NCI-H187 (cell line): Measurements from ENCODE around the gene SEMA6A.
"Not testable (repeated sequence)": the region's sequence is repeated elsewhere in the genome, so short reads cannot be mapped to it uniquely, and the experiment has no call there.

Experiments
- DNase-seq, 2 experiments: peaks; one replicate each; lab custom pipeline; 2025; lab: John Stamatoyannopoulos, UW

SEMA6A gene

DNA sequence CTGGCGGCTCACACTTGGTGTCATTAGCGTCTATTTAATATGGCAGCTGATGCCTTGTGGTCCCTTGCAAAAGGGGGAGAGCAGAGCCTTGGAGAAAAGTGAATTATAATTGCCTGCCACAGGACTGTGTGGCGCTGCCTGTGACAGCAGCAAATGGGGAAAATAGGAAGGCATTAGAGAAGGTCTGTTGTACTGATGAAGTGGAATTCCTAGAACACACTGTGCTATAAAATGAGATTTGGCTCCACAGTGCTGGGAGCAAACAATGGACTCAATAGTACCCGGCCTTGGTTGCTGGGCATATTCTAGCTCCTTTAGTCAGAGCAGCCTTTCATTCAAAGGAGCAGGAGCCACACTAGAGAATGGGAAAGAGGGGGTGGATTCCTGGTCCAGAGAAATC, 21.3 kb downstream of the SEMA6A start:
- DNase-seq: no peak

DNA sequence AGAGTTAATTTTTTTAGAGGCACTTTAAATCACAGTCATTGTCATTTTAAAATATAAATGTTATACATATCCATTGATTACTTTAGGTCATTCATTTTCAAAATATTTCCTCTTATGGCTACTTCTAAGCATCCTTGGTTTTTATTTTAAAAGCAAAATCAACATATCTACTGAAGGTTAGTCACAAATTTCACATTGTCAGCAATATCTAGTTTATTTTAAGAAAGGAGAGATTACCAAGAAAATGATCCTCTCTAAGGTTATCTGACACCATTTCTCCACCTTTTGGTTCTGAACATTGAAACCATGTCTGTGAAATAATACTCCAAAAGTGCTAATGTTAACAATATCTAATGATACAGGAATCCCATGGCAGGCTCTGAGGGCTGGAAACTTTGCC, 24.5 kb downstream of the SEMA6A start:
- no peak for DNase-seq

DNA sequence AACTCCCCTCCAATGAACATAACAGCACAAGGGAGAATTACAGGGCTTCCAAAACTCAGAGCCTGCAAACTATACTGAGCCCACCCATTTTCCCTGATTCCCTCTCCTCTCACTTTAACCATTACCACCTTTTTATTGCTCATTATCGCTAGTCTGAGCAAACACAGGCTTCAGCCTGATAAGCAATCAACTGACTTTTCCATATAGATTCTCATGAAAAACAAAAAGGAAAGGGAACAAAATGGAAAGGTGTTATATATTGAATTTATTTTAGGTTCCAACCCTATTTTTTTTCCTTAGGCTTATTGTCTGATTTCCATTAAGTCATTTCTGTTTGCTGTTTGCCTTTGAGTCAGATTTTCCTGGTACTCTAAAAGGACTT, 27.9 kb downstream of the SEMA6A start:
- no peak for DNase-seq

DNA sequence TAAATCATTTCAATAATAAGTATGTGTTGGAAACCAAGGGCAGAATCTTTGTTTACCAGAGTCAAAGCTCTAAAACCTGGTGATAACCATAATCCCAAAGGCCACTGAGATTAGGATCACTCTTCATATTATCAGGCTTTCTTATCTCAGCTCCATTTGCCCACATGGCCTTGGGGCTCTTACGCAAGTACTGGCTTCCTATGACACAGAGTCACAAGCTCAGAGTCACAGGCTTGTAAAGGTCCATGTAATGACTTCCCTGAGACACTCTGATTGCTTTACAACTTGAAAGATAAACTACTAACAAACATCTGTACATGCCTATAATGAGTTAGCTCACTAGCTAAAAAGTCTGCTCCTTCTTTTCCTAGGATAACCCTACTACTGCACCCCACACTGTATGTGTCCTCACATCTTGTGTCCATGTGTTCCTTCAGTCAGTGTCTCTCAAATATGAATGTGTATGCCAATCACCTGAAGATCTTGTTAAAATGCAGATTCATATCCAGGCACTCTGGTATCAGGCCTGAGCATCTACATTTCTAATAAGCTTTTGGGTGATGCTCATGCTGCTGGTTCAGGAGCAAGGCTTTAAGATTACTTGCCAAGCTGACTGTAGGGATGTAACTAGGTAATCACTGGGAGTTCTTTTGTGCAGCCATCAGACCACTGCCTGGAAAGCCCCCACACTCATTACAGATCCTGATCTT, 28.4 kb downstream of the SEMA6A start:
- no peak for DNase-seq

DNA sequence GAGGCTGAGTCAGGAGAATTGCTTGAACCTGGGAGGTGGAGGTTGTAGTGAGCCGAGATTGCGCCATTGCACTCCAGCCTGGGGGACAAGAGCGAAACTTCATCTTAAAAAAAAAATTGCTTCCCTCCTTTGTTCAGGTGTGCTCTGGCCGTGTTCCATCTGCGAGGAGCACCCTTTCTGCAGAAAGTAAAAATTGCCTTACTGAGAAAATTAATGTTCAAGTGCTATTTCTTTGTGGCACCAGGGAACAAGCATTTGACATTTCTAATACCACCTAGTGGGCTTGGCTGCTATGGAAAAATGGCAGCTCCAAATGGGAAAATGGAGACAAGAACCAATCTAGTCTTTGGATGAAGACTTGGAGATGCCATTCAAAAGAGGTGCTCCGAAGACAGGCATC, 29.2 kb downstream of the SEMA6A start:
- not testable (repeated sequence) for DNase-seq

DNA sequence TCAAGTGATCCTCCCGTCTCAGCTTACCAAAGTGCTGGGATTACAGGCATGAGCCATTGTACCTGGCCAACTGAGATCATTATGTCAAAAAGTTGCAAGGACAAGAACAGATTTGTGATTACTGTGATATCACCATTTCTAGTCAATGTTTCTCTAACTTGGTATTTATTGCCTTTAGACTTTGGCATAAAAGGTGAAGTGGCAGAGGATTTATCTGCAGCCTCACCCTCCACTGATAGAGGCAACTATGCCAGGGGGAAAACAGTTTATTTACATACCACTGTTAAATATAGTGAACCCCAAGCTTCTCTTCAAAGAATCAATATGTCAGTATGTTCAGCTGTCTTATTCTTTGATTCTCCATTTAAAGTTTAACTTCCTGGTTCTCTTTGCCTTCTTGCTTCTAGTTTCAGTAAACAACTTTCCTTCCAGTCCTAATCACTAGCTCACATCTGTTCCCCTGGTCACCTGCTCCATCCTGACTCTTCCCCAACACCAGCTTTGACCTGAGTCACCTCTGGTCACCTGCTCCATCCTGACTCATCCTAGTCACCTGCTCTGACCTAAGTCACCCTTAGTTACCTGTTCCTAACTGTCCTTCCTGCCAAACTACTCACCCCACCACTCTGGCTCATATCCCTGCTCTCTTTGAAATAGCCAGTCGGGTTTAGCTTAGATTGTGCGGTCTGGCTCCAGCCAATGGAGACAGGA, 29.9 kb downstream of the SEMA6A start:
- no peak for DNase-seq

DNA sequence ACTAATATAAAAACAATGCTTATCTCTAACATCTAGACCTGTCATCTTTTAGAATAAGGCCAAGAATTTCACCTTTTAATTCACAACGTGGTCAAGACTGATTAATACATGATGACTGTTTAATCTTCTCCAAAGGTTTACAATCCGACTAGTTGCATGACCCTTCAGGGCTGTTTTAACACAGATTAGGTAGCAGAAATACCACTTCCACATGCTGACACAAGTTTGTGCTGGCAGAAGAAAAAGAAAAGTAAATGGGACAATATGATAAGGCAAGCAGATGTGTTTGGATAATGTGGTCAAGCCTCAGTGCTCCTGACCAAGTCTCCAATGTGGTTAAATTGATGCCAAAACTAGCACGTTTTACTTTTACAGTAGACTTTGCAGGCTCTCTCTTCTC, 31.1 kb downstream of the SEMA6A start:
- no peak for DNase-seq

DNA sequence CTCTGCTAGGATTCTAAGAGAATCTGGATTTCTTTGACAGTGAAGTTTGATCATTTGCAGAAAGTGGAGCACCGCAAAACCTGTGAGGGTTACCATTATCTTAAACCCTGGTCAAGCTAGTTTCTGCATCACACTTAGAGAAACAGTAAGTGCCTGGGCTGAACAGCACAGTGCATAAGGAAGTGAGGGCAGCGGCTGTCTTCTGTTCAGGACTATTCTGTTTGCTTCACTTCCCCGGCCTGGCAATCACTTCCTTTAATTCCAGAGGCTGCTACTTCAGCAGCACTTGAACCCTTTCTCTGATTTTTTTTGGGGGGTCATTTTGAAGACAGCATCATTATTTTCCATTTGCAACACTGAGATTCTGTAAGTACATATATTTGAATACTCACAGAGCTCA, 32.0 kb downstream of the SEMA6A start:
- DNase-seq: no peak

DNA sequence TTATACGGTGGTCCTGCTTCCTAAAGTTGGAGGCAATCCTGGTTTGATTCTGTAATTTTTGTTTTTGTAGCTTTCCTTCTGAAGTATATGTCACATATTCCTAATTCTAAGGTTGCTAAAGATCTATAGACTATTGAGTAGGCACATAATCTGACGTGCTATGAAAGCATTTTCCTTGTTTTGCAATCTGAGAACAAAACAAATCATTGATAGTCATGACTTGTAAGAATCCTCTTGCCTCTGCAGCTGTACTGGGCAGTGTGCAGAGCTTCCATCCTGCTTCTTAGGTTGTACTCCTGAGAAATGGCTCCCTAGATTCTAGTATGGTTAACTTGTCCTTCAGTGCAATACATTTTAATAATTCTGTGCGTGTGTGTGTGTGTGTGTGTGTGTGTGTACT, 35.4 kb downstream of the SEMA6A start:
- no peak for DNase-seq

DNA sequence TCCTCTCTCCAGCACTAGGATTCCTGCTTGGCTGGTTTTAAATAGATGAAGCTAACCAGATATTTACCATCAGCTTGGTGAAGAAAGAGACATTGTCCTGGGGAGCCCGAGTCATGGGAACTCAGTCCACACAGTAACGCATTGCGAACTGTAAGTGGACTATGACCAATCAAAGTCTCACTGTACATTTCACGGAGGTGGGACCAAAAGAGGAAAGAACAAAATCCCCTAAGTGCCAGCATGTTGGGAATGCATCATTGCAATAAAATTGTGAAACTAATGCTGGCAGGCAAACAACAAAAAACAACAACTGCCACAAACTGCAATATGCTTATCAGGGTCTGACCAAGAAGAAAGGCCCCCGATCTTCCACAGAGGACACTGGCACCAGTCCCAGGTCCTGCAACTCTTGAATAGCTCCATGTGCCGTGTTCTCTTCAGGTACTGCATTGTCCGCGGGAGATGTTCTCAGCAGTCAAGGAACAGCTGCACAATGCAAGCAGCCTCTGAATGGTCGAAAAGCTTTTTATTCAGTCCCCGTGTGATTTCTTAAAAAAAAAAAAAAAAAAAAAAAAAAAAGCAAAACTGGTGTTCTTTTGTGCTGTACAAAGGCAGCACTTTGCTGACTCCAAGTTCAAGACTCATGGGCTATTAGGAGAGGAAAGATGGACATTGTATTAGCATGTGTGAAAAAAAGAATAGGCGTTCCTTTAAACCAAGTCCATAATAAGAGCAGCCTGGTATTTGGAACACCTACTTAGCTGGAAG, 38.1 kb downstream of the SEMA6A start:
- no peak for DNase-seq

DNA sequence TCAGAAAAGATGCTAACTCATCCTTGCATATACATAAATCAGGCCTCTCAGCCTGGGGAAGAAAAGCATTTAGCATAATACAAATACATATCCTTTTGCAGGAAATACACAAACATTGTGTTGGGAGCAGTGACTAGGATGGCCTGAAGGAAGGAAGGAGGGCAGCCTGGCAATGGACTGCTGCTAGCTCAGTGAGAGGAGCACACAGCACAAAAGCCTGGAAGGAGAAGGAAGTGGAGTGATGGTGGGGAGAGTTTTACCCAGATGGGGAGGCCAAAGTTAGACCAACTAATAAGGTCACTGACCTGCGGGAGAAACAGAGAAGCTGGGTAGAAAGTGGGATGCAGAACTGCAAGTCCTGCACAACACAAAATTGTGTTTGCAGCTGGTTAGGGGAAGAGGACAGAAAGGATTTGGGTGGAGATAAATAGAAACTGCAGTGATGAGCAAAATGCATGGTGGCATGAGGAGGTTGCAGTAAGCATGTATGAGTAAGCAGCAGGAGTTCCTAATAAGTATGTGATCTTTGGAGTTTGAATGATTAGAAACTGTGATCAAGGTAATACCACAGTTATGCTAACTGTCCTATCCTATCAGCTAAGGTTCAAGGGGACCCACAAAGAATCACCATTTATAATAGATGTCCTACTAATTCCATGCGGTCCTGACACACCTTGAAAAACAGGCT, 39.5 kb downstream of the SEMA6A start:
- DNase-seq: no peak

DNA sequence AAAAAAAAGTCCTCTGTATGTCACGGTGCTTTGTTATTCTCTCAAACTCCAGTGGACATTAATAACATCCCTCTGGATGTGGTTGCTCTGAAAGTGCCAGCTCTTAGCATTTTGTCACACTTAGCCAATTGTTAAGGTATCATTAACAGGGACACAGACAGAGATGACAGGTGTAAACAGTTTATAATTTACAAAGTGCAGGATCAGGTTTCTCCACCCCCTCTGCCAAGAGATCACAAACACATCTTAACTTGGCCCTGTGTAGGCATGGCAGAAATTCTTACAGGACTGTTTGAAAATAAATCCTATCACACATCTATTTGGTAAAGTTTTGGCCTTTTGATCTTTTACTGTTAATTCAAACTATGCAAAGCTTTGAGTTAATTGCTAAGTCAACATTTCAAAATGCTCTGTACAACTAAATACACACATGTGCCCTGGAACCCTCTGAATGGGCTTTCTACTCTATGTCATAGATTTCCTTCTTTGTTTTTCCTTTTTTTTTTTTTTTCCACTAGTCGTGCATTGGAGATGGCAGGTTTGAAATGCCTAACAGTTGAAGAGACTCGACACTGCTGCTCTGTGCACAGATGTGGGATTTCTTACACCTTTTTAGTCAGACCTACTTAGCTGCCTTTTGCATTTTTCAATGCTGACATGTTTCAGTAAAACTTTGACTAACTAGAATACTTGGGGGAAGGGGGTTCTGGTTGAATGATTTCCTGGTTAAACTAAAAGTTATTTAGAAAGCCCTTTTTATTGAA, 41.7 kb downstream of the SEMA6A start:
- no peak for DNase-seq

DNA sequence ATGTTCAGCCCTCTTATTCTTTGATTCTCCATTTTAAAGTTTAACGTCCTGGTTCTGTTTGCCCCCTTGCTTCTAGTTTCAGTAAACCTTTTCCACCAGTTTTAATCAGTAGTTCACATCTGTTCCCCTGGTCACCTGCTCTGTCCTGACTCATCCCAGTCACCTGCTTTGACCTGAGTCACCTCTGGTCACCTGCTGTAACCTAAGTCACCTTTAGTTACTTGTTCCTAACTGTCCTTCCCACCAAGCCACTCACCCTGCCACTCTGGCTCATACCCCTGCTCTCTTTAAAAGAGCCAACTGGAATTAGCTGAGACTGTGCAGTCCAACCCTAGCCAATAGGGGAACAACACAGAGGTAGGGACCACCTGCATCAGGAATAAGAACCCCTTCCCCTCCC, 43.0 kb downstream of the SEMA6A start:
- DNase-seq: no peak

DNA sequence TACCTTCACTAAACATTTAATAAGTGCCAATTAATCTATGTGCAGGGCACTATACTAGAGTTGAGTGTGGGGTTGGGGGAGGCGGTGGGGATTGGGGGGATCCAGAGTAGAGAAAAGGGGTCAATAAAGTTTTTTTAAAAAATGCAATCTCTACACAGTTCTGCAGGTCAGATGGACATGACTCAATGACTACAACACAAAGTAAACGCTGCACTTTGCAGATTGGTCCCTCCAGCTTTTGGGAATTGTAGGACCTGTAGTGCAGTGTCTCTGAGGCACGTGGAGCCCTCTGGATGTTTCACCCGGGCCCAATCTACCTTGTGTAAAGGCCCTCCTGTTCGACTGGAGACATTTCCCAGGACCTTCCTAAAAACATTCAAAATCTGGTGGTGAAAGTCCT, 43.5 kb downstream of the SEMA6A start:
- DNase-seq: no peak

DNA sequence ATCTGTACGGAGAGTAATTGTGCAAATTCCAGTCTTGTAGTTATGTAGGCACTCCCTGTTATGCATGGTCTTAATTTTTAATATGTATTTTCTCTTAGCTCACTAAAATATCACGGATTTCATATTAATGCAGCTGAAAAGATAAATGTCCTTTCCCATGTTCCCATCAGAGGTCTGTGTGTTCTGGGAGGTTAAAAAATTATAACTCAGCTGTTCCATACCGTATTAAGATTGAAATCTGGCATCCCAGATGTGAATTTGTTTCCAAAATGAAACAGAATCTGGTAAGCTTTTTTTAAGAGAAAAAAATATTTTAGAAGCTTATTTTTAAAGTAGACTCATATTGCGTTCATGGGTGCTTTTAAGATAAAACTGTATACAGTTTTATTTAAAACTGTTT, 44.3 kb downstream of the SEMA6A start:
- DNase-seq: no peak

DNA sequence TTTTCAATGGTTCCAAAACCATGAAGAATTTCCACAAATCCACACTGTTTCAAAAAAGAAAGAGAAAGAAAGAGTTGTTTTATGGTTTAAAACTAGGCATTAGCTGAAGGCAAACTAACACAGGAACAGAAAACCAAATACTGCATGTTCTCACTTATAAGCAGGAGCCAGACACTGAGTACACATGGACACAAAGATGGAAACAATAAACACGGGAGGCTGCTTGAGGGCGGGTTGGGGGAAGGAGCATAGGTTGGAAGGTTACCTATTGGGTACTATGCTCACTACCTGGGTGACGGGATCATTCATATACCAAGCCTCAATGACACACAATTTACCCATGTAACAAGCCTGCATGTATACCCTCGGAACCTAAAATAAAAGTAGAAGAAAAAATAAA, 45.0 kb downstream of the SEMA6A start:
- DNase-seq: no peak

DNA sequence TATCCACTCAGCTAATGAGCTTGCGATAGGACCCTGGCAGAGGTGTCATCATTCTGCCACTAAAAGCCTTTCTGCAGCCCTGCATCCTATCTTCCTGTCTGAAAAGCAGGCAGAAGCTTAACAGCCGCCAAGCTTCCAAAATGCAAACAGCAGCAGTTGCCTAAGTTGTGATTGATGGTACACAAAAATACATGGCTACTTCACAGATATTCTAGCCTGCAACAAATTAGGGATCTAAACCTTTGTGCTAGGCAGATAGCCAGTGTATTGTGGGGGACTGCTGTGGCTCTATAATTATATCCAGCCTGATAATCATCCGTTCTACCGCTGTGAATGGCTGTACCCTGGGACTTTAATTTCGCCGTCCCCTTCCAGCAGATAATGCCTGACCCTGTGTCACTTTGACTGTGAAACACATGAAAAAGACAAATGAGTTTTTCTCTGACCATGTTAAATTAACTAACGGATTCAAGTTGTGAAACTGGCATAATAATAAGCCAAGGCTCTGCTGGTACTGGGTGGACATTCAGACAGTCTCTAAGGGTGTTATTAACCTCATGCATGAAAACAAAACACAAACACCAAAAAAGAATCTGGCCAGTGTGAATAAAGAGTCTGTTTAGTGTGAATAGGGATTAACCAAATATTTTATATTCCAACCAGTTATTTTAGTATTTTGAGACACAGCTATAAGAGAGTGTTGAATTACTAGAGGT, 45.9 kb downstream of the SEMA6A start:
- no peak for DNase-seq

DNA sequence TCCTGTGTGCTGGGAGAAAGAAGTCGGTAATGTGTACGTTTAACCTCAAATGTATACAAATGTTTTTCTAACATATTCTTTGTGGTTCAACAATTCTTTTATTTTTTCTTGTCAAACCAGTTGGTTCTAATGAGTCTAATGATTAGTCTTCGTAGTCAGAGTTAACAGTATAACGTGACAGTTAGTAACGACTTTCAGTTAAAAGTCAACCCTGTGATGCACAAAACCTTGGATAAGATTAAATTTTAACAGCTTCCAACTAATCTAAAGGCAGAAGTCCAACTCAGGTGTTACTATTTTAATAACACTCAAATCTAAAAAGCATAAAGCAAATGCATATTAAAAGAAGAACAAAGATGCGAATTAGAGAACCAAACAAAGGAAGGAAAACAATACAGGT, 47.0 kb downstream of the SEMA6A start:
- DNase-seq: no peak

DNA sequence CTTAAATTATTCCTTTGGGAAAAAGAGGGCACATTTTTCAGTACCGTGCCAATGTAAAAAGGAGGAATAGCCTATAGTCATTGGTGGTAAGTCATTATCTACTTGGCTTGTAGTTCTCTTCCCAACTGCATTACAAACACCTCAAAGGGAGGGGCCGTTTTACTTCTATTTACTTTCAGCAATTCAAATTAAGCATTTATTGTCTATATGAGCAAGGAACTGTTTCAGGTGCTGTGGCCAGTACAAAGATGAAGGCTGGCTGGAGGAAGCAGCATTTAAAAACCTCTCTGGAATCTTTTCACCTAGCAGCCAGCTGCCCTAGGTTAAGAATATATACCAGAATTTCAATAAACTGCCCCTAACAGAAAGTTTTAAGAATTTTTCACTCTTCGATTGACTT, 48.9 kb downstream of the SEMA6A start:
- DNase-seq: no peak

DNA sequence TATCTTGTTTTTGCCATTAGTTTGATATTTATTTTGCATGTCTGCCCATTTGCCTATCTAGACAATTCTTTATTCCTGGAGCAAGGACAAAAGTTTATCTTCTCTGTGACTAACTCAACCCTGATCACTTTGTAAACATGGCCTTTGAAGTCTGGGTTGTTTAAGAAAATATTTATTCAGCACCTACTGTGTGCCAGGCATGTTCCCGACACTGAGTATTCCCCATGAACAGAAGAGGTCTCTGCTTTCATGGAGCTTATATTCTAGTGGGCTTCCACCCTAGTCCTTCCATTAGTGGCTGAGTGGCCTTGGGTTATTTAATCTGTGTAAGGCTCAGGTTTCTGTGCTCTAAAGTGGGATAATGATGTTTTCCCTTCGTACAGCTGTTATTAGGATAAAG, 49.7 kb downstream of the SEMA6A start:
- DNase-seq: no peak
